Stimulated activated CD4-positive, alpha-beta T cell treated with anti-CD3 and anti-CD28 coated beads, TNF-alpha, amount 100 ng/mL, for 4 hours (primary cell): ENCODE measurements around the gene ABLIM3.

ENCODE experiments used
- DNase-seq, 3 experiments: peaks; one replicate each; pipeline ENCODE4 v3.0.0-alpha.2; 2020; ENCODE audit warnings: low read depth in 3 of 3

ABLIM3 gene

GRCh38 chr5:149309354-149309753, 168.1 kb downstream of the ABLIM3 start:
- no peak for DNase-seq
